Astrocyte of the cerebellum (primary cell): Measurements from ENCODE around the gene ZNF646.
A peak's percentile ranks its signal among the peaks of the same experiment; 100 is the strongest.

Experiments
- DNase-seq: peaks from one replicate; pipeline ENCODE4 v3.0.0-alpha.2; 2011; ENCODE audit warnings: low read depth
- H3K4me3 ChIP-seq: 2 replicates; pipeline ENCODE4 v1.5.1; 2011; ENCODE audit warnings: mild to moderate bottlenecking, low read depth, low read length, moderate library complexity
- CTCF ChIP-seq: IDR thresholded peaks from 2 replicates; pipeline ENCODE4 v1.5.1; 2012; ENCODE audit warnings: low read length, low read depth, moderate library complexity, mild to moderate bottlenecking; ENCODE audit errors: missing control alignments
- in situ Hi-C: cut with HindIII; loops from 2 replicates; pipeline ENCODE4 v1.10.0; 2017; ENCODE audit warnings: low sequenced_read_pairs

The ZNF646 gene

GRCh38 chr16:31107465-31107867 is 33.2 kb downstream of the ZNF646 start:
- in situ Hi-C loops = no loop called here
- no peak for DNase-seq
- TF ChIP-seq CTCF = no peak
- peak overlapping the region; percentile 98 for H3K4me3 ChIP-seq

GRCh38 chr16:31108035-31108793 is 34.0 kb downstream of the ZNF646 start, which contains the start of gene BCKDK:
TSS of gene BCKDK (plus strand) at chr16:31108386. CDS start at chr16:31109224, 838 bp downstream.
- no peak for TF ChIP-seq CTCF
- H3K4me3 ChIP-seq = peak within 1 kb of the TSS; percentile 98
- DNase-seq = no peak
- in situ Hi-C loops = no loop called here

GRCh38 chr16:31108794-31109558 is 34.8 kb downstream of the ZNF646 start:
- in situ Hi-C loops = no loop called here
- no peak for DNase-seq
- no peak for TF ChIP-seq CTCF

GRCh38 chr16:31109622-31110021 is 35.4 kb downstream of the ZNF646 start:
- H3K4me3 ChIP-seq = no peak overlapping the region
- in situ Hi-C loops = no loop called here
- no peak for TF ChIP-seq CTCF
- DNase-seq = no peak

More at GRCh38 chr16:31108794-31109558, 34.8 kb downstream of the ZNF646 start:
- peak overlapping the region; percentile 98 for H3K4me3 ChIP-seq

GRCh38 chr16:31110106-31111034 is 36.1 kb downstream of the ZNF646 start:
- no peak overlapping the region for H3K4me3 ChIP-seq
- DNase-seq = no peak
- in situ Hi-C loops = no loop called here
- TF ChIP-seq CTCF = no peak
